GM19438 (cell line): ENCODE results near the gene CACNA2D4.
A peak's percentile ranks its signal among the peaks of the same experiment; 100 is the strongest.

Experiments used
- ATAC-seq: cut with Tn5 transposase; IDR thresholded peaks from one replicate; pipeline ENCODE4 v1.9.1; 2021; ENCODE audit warnings: low read depth; ENCODE audit not compliant: unreplicated experiment

Gene CACNA2D4

DNA sequence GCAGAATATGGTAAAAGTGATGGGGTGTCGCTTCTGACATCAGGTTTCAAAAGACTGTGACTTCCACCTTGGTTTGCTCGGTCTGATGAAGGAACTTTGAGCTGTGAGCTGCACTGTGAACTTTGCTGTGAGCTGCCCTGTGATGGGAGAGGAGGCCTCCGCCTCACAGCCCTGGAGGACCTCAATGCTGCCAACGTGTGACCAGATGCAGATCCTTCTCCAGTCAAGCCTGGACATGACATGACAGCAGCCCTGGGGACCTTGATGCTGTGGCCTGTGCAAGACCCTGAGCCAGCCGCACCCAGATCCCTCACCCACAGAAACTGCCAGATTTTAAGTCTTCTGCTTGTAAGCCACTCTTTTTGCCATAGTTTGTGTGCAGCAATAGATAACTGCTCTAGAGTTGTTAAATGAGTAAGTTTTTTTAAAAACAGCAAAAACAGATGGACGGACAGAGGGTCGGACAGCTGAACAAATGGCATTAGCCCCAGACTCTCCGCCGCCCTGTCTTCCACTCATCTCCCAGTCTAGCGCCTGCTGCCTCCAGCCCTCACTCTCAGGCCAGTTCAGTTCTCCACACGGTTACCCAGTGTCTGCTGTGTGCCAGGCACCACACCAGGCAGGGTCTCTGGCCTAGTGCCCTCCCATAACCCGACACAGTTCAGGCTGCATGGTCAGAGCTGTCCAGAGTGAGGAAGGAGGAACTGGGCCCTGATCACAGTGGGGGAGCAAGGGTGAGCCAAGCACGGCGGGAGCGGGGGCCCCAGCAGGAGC, 111.2 kb downstream of the CACNA2D4 start:
- no peak for ATAC-seq

DNA sequence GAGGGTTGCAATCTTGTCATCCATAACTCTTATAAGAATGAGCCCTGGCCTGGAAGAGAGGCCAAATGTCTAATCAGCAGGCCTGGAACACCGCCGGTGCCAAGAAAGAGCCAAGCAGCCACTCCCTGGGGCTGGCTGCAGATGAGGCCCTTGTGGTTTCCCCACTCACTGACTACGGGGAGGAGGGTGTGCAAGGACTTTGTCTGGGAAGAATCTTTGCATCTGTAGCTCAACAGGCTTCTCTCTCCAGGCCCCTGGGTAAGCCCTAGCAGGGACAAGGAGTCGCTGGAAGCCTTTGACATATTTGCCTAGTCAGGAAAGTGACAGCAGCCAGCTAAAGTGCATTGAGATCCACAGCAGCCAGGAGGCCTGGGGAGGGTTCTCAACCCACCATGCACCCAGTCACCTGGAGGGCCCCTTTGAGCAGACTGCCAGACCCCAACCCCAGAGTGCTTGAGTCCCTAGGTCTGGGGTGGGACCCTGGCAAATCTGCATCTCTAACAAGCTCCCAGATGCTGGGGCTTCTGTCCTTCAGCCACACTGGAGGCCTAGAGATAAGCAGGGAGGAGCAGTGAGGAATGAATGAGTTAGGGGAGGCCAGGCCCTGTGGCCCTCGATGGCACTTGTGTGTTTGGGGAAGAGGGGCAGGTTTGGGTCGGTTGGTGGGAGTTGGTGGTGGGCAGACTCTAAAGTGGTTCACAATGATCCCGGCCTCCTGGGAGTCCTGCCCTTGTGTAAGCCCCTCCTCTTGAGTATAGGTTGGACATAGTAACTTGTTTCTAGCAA, 112.0 kb downstream of the CACNA2D4 start:
- no peak for ATAC-seq

GRCh38 chr12:1805441-1806081, 112.9 kb downstream of the CACNA2D4 start:
- ATAC-seq = no peak

GRCh38 chr12:1804545-1805332, 113.7 kb downstream of the CACNA2D4 start:
- ATAC-seq = peak; percentile 72

DNA sequence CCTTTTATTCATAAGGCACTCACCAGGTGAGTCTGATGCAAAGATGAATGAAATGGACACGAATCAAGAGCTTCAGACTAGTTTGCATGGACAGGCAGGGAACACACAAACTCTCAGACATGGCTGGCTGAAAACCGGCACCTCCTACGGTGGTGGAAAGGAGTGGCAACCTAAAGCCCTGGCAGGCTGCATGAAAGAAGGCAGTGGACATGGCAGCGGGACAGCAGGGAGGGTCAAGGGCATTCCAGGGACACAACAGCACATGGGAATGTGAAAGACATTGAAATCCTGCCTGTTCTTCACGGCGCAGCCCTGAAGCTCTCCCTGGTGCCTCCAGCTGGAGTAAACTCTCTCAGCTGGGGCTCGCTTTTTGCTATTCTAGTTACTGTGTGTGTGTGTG, 114.7 kb downstream of the CACNA2D4 start:
- ATAC-seq = no peak

DNA sequence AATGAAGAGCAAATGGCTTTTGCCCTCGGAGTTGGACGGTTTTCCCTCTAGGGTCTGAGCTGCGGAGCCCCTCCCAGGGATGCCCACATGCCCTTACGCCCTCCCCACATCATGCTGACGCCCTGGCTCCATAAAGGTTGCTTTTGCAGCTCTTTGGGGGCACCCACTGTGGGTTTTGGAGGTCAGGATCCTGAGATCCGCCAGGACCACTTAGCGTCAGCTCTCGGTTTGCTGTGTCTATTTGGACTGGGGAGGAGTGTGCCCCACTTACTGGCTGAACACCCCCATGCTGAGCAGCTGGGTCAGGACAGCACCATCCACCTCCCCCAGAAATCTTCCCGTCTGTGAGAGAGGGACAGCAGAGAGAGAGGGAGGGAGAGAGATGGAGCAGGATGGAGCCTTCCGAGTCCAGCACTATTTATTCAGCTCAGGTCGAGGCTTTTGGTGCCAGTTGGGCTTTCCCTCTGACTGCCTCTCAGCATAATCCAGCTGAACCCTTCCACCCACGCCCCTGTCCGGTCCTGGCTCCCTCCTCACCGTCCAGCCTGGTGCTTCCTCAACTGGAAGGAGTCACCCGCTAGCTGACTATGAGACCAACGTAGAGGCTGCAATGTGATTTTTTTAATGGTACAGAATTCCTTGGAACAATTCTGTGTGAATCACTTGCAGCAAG, 117.0 kb downstream of the CACNA2D4 start:
- no peak for ATAC-seq

- ATAC-seq = no peak
Measured at GRCh38 chr12:1800401-1801302, 117.8 kb downstream of the CACNA2D4 start.

DNA sequence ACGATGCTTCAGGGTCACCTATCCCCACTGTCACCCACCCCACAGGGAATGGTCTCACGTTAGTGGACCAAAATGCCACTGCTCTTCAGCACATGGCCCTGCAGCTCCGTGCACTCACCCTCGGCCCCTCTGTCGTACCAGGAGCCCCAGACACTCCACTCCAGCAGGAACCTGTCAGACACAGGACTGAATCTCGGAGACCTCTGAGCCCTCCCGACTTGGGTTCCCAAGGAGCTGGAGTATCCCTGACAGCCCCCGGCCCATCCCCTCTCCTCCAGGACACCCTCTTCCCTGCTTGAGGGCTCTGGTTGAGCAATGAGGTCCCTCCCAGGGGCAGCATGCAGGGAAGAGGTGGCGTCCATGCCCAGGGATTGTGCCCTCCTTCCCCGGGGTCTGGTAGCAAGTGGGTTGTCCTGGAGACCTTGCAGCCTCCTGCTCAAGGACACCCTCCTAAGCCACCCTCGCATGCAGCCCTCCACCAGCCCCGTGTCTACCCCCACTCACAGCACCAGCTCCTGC, 118.5 kb downstream of the CACNA2D4 start:
- no peak for ATAC-seq

- no peak for ATAC-seq
Measured at GRCh38 chr12:1799051-1799881, 119.2 kb downstream of the CACNA2D4 start.

DNA sequence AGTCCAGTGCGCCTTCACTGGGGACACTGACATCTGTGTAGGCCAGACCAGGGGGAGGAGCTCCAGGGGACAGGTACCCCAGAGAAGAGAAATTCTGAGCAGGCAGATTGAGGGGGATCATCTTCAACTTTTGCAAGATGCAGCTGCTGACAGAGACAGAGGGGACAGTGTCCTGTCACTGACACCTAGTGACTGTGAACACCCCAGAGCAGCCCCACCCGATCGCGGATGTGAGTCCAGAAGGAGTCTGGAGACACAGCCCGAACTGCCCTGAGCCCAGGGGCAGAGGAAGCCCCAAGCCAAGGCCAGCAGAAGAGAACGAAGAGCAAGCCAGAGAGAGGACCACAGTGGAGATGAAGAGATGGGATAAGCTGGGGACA, 119.8 kb downstream of the CACNA2D4 start:
- ATAC-seq = no peak

- no peak for ATAC-seq
Measured at GRCh38 chr12:1797991-1798640, 120.3 kb downstream of the CACNA2D4 start.

- ATAC-seq = peak; percentile 17
Measured at GRCh38 chr12:1797011-1797901, 121.2 kb downstream of the CACNA2D4 start.

DNA sequence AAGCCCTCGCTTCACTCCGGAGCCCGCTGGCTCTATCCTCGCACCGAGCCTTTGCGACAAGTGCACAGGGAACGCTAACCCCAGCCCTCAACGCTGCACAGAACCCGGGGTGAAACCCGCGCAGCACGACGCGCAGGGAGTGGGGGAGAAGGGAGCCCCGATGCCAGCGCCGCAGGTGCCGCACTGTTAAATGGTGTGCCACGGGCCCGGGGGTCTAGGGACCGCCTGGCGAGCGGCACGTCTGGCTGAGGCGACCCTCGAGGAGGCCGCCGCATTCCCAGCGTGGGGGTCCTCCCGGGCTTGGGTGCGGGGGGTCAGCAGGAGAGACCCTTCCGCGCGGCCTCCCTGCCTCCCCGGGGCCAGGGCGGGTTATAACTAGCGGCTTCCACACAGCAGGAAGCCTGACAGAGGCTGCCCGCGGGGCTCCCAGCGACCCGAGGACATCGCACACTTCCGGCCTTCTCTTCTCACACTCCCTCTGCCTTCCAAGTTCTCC, 121.9 kb downstream of the CACNA2D4 start:
- peak; percentile 26 for ATAC-seq

DNA sequence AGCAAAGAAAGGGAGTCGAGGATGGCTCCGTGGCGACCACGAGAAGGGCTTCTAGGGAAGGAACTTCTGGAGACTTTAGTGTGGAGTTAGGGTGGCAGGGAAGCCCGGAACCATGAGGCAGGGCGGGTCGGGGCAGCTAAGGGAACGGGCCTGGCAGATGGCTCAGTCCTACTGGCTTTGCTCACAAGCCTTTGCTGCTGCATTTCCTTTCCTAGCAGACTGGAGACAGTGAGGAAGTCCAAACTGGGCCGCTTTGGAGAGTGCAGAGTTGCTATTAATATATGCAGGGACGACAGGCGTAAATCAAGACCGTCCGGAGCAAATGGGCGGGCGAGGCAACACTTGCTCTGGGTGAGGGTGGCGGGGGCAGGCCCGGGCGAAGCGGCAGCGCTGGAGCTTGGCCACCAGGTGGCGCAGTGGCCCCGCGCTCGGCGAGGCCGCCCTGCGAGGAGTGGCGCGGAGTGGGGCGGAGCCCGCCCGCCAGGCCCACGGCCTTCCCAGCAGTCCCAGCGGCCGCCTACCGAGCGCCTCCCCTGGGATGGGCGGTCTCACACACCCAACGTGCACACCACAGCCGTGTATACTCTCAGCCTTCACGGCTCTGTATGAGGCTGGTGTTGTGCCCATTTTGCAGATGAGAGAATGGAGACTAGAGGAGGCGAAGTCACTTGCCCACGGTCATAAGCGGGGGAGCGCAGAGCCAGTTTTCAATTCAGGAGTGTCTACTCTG, 122.5 kb downstream of the CACNA2D4 start:
- peak; percentile 82 for ATAC-seq

DNA sequence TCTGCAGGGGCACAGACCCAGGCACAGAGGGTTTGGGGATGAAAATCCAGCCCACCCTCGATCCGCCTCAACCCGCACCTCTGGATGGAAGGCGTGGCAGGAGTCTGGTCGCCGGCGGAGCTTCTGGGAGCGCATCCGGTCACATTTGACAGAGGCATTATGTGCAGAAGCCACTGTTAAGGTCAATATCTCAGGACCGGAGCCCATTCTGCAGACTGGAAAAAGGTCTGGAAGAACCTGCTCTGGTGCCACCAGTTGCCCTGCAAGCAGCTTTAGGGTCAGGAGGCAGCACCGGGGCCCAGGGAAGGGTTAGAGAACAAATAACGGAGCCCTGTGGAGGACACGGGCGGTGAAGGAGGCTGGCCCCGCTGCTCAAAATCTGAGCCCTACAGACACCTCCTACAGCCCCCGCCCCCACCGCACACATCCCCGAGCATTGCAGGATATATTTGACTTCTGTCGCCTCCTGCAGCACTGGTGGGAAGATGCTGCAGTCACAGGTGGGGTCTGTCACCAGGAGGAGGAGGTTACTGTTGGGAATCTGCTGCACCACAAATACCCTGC, 123.1 kb downstream of the CACNA2D4 start:
- ATAC-seq = no peak
